NCI-H460 (cell line): ENCODE results near the gene THRA. TPM values are rescaled to one million over a fixed set of nuclear protein-coding genes. Genes with fewer than 3 reads are reported as not detected.

Source experiments
- DNase-seq: peaks from one replicate; pipeline ENCODE4 v3.0.0-alpha.2; 2016; ENCODE audit warnings: low read depth; ENCODE audit errors: extremely low read depth
- polyA plus RNA-seq: library from polyadenylated mRNA; depleted of rRNA; stranded (reverse); fragments of >200 nt; gene quantifications from 2 replicates; pipeline ENCODE4 v1.2.3, GENCODE V29; 2014; cell fraction: nucleus; rRNA removed
- total RNA-seq: library from RNA; depleted of rRNA; stranded (reverse); fragments of >200 nt; shearing (Covaris generic); gene quantifications from 2 replicates; pipeline ENCODE4 v1.2.3, GENCODE V29; 2014; rRNA removed

THRA gene
- 6.2 and 6.9 TPM in 2 replicates for total RNA-seq
- 10.6 and 11.5 TPM in 2 replicates for polyA plus RNA-seq

DNA sequence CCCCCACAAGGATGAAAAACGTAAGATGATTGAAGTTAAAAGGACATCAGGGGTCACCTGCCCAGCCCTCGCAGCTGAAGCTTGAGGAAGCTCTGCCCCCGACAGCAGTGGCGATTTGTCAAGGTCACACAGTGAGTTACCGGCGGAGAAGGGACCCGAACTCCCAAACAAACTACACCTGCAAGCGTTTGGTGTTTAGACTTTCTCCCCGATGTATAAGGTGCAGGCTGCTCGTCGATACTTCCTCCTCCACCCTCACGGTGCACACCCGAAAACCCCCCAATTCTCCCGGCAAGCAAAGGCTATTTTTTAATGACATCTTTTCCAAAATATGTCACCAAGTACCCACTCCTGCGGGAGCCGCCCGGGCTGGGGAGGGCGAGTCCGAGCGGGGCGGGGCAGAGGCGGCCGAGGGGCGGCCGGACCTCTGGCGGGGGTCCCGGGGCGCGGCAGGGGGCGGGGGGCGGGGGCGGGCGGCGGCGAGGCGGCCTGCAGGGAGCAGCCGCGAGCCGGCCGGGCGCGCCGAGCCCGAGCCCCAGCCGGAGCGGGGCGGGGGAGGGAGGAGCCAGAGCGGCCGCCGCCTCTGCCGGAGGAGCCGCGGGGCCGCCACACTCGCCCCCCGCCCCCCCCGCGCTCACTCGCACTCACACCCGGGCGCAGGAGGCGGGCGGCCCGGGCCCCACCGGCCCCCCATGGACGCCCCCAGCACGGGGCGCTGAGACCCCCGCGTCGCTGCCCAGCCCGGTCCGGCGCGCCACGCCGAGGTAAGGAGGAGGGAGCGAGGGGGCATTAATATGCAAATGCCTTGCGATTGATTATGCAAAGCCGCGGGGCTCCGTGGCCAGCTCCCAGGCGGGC, at the start of gene THRA:
THRA (plus strand) TSS at position 637 of the 858 bp plus-strand sequence. CDS start 11,524 bp downstream, outside the sequence.
- peak; percentile 48 for DNase-seq

- DNase-seq = no peak
These were observed 48.3 kb upstream of the THRA start for GRCh38 chr17:40014375-40014980.

- DNase-seq = no peak
These were observed 47.5 kb upstream of the THRA start, which contains the start of gene CSF3 for GRCh38 chr17:40015005-40015997. TSS of gene CSF3 (plus strand) at chr17:40015440. CDS start at chr17:40015475, 35 bp downstream.

- DNase-seq = no peak
These were observed 46.5 kb upstream of the THRA start for GRCh38 chr17:40015998-40016985.

DNA sequence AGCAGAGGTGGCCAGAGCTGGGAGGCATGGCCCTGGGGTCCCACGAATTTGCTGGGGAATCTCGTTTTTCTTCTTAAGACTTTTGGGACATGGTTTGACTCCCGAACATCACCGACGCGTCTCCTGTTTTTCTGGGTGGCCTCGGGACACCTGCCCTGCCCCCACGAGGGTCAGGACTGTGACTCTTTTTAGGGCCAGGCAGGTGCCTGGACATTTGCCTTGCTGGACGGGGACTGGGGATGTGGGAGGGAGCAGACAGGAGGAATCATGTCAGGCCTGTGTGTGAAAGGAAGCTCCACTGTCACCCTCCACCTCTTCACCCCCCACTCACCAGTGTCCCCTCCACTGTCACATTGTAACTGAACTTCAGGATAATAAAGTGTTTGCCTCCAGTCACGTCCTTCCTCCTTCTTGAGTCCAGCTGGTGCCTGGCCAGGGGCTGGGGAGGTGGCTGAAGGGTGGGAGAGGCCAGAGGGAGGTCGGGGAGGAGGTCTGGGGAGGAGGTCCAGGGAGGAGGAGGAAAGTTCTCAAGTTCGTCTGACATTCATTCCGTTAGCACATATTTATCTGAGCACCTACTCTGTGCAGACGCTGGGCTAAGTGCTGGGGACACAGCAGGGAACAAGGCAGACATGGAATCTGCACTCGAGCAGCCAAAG, 45.2 kb upstream of the THRA start:
- no peak for DNase-seq

DNA sequence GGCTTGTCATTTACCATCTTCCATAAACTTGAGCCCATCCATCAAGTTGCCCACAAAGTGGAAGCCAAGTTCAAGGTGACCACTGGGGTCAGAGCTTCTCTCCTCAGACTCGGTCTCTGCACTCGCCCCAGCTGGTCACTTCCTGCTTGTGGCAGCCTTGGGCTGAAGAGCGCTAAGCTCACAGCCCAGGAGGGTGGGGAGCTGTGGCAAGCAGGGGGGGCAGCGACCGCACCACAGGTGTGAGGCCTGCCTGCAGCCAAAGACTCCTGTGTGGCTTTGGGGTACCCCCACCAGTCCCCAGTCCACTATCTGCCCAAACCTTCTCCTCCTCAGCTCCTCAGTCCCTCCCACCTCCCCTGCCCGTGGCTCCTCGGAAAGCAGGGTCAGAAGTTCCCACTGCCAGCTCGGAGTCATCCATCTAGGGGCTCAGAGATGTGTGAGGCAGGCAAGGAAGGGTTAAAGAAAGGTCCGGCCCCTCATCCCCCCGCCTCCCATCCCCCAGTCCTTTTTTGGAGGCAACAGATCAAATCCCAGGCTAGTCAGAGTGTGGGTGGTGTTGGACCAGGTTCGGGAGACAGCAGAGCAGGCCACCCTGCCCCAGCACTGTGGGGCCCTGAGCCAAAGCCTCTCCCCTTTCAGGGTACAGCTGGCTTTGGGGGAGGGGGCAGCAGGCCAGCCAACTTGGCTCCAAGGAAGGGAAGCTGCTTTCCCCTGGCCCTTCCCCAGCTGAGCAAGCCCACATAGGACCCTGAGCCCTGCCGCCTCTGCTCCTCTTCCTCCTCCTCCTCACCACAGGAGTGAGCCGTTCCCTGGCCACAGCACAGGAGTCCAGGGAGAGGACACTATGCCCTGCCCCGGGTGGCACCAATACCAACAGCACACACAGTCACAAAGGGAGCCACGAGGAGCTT, 44.3 kb upstream of the THRA start:
- no peak for DNase-seq

DNA sequence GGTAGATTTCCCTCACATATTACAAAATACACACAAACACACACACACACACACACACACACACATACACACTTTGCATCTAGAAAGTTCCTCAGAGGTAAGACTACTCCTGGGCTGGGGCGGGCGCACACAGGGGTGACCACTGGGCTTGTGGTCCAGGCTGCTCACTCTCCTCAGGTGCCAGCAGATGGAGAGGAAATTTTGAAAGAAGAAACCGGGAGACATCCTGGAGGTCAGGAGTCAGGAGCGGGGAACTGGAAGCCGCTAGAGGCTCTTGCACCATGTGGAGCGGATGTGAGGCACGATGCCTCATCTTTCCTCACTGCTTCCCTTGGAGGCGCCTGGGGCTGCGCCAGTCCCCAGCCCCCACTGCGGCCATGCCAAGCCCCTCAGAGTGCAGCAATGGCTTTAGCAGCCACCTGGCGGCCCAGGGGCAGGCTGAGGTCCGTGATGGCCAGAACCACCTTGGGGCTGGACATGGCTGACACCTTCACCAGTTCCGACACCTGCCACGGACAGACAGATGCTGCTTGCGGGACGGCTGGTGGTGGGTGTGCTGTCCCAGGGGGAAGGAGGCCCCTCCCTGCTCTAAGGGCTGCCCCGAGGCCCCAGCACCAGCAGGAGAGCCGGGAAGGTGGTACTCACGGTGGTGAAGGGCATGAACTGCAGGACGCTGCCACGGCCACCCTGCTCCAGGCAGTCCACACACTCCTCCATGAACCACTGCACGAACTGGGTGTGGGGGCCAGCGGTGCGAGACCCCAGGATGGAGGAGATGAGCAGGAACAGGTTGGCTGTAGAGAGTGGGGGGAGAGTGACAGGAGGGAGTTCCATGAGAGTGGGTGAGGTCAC, 43.4 kb upstream of the THRA start:
- no peak for DNase-seq

DNA sequence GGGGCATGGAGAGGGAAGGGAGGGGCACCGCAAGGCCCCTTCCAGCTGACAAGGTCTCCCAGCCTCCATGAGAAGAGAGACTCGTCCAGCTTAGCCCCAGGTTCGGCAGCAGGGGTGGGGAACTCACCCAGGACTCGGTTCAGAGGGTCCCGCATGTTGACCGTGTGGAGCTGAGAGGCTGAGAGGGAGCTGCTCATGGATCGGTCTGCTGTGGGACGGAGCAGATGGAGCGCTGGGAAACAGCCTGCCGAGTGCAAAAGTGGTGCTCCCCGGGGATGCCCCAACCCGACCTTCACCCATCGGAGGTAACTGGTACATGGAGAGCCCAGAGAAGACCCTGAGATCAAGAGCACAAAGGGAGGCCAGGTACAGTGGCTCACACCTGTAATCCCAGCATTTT, 42.6 kb upstream of the THRA start:
- DNase-seq = no peak

DNA sequence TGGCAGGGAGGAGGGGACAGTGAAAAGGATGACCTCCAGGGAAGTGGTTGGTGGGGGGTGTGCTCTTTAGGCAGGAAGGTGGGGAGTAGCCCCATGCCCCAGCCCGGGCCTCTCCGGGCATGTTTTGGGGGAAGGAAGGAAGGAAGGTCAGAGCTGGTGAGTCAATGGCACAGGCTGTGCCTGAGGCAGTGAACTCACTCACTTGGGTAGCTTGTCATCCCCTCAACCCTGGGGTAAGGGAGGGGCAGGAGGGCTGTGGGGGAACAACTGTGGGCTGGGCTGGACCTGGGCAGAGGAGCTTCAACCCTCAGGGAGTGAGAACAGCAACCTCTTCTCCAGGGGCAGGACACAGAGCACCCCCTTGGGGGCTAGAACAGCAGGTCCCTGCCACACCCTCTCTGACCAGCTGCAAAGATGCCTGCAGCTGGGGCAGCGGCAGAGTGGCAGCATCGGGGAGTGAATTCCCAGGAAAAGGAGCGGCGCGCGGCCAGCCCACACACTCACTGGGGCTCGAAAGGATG, 41.3 kb upstream of the THRA start:
- no peak for DNase-seq

DNA sequence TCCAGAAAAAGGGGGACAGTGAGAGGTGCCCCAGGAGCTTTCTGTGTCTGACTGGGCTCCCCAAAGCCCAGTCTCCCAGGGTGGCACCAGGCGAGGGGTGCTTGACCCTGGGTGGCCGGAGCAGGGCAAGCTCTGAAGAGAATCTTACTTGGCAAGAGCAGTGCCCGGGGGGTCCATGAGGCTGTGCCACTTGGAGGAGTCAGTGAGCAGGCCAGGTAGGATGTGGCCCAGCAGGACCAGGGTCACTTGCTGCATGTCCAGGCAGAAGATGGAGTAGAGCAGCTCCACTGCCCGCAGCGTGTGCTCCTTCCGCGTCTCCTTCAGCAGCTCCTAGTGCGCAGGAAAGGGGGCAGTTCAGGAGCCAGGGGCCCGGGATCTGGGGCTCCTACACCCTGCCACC, 40.3 kb upstream of the THRA start:
- no peak for DNase-seq

DNA sequence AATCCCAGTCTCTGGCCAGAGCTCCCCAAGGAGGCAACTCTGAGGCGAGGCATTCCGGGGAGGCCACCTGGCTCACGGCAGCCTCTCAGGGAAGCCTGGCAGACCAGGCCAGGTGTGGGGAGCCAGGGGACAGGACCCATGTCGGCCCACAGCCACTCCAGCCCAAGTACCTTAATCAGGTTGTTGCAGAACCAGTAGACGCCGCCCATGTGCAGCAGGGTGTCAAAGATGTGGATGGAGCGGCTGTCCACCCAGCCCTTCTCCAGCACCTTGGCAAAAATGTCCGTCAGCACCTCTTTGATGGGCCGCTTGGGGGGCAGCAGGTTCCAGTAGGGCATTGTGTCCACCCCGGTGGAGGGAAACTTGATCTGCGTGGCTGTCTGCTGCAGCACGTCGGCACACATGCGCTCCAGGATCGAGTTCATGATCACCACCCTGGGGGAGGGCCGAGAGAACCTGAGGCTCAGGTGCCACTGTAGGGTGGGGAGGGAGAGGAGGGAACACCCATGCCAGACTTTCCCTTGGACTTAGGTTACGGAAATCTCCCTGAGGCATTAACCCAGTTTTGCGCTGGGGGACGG, 39.7 kb upstream of the THRA start:
- DNase-seq = no peak

DNA sequence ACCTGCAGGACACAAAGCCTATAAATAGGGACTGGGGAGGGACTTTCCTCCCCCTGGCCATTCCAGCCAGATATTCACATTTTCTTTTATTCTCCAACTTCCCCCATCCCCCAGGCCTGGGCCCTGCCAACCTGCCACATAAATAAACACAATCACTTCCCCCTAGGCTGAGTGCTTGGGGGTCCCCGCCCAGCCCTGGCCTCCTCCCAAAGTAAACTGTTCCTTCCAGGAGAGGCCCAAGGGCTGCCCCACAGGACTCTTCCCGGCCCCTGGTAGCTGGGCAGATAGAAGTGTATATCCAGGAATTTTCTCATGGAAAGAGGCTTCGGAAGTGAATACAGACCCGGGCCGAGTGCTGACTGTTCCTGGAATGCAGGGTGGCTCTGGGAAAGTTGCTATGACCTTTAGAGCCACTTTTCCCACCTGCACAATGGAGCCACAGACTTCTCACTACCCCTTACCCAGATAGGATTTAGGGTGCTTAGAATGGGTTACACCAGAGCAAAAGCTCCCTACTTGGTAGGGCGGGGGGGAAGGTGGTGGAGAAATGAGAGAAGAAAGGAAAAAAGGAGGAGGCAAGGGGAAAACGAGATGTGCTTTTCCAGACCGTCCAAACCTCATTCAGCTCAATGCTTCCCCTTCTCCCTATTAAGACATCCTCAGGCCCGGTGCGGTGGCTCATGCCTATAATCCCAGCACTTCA, 39.0 kb upstream of the THRA start:
- no peak for DNase-seq

DNA sequence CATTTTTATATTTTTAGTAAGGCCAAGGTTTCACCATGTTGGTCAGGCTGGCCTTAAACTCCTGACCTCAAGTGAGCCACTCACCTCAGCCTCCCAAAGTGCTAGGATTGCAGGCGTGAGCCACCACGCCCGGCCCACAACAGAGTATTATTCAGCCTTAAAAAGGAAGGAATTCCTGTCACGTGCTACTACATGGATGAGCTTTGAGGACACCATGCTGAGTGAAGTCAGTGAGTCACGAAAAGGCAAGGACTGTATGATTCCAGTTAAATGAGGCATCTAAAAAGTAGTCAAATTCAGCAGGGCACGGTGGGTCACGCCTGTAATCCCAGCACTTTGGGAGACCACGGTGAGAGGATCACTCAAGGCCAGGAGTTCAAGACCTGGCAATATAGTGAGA, 37.9 kb upstream of the THRA start:
- no peak for DNase-seq

GRCh38 chr17:40025559-40025958, 37.2 kb upstream of the THRA start:
- no peak for DNase-seq

GRCh38 chr17:40025991-40026815, 36.6 kb upstream of the THRA start:
- DNase-seq = no peak
